Ishikawa (cell line): Measurements from ENCODE around the gene ROR1.

Experiments
- CEBPB ChIP-seq: IDR thresholded peaks from 2 replicates; pipeline ENCODE4 v1.6.1; 2012
- CREB1 ChIP-seq: IDR thresholded peaks from 2 replicates; pipeline ENCODE4 v1.6.1; 2012; ENCODE audit warnings: low read depth
- EGR1 ChIP-seq: IDR thresholded peaks from 2 replicates; pipeline ENCODE4 v1.6.1; 2012
- EP300 ChIP-seq: IDR thresholded peaks from 2 replicates; pipeline ENCODE4 v1.6.1; 2012; ENCODE audit warnings: borderline replicate concordance
- FOXM1 ChIP-seq: IDR thresholded peaks from 2 replicates; pipeline ENCODE4 v1.6.1; 2012; ENCODE audit warnings: low read depth, borderline replicate concordance
- NFIC ChIP-seq: IDR thresholded peaks from 2 replicates; pipeline ENCODE4 v1.6.1; 2012
- RAD21 ChIP-seq: IDR thresholded peaks from 2 replicates; pipeline ENCODE4 v1.6.1; 2012; ENCODE audit warnings: low read depth
- REST ChIP-seq: IDR thresholded peaks from 2 replicates; pipeline ENCODE4 v1.6.1; 2012; ENCODE audit warnings: low read depth, mild to moderate bottlenecking
- TAF1 ChIP-seq: IDR thresholded peaks from 2 replicates; pipeline ENCODE4 v1.6.1; 2012; ENCODE audit warnings: low read depth, mild to moderate bottlenecking
- TCF12 ChIP-seq: IDR thresholded peaks from 2 replicates; pipeline ENCODE4 v1.6.1; 2012; ENCODE audit warnings: low read depth
- TEAD4 ChIP-seq: IDR thresholded peaks from 2 replicates; pipeline ENCODE4 v1.6.1; 2012
- YY1 ChIP-seq: IDR thresholded peaks from 2 replicates; pipeline ENCODE4 v1.6.1; 2012; ENCODE audit warnings: low read depth
- ZBTB7A ChIP-seq: IDR thresholded peaks from 2 replicates; pipeline ENCODE4 v1.6.1; 2012; ENCODE audit warnings: low read depth
- TF ChIP-seq, protein P1 (sequence below): IDR thresholded peaks from 2 replicates; pipeline ENCODE4 v1.6.1; 2012

ROR1 gene

DNA sequence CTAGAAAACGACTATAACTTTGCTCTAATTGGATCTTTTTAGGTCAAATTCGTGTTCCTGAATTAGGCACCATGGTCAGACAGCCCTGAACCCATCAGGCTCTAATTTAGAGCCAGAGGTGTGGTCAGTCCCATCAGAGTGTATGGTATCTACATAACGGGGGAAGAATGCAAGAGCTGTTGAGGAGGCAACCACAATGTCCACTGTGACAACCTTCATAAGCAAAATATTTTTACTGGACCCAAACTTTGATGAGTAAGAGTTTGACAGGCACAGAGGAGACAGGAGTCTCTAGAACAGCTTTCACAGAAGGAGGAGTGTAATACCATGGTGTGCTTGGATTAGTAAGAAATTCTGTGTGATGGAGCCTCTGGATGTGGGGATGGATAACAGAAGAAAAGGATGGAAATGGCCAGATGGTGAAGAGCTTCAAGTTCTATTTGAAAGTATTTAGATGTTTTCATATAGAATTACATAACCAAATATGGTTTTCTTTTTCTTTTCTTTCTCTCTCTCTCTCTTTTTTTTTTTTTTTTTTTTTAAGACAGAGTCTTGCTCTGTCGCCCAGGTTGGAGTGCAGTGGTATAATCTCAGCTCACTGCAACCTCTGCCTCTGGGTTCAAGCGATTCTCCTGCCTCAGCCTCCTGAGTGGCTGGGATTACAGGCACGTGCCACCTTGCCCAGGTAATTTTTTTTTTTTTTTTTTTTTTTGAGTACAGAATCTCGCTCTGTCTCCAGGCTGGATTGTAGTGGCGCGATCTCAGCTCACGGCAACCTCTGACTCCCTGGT is 454.5 kb downstream of the ROR1 start:
- TF ChIP-seq TEAD4 (no peak), CEBPB (no peak), TCF12 (no peak), REST (no peak), ZBTB7A (no peak)

- no peak for TF ChIP-seq TEAD4
- no peak for TF ChIP-seq RAD21
- TF ChIP-seq YY1, result no peak
- TF ChIP-seq TCF12, result no peak
- no peak for TF ChIP-seq CREB1
- TF ChIP-seq ZBTB7A, result no peak
- no peak for TF ChIP-seq CEBPB
- TF ChIP-seq NFIC, result no peak
- TF ChIP-seq, protein P1, sequence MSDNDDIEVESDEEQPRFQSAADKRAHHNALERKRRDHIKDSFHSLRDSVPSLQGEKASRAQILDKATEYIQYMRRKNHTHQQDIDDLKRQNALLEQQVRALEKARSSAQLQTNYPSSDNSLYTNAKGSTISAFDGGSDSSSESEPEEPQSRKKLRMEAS, result no peak
- TF ChIP-seq FOXM1, result no peak
- no peak for TF ChIP-seq EGR1
- no peak for TF ChIP-seq TAF1
- TF ChIP-seq EP300, result no peak
- no peak for TF ChIP-seq REST
Observed at GRCh38 chr1:64229307-64229706, 455.5 kb downstream of the ROR1 start.
